GM12875 (cell line): ENCODE data around the gene FOXM1.

Experiments used
- H3K4me3 ChIP-seq: one replicate; pipeline ENCODE4 v1.5.1; 2011; ENCODE audit warnings: low read depth, low read length, control low read depth
- CTCF ChIP-seq: IDR thresholded peaks from 2 replicates; pipeline ENCODE4 v1.5.1; 2011; ENCODE audit warnings: low read depth, mild to moderate bottlenecking, control low read depth, inconsistent platforms, low read length, moderate library complexity, borderline replicate concordance; ENCODE audit not compliant: insufficient read depth

Gene FOXM1

GRCh38 chr12:2836574-2836973 lies 40.4 kb downstream of the FOXM1 start:
- no peak overlapping the region for H3K4me3 ChIP-seq
- TF ChIP-seq CTCF: no peak

GRCh38 chr12:2835691-2836403 lies 41.1 kb downstream of the FOXM1 start:
- TF ChIP-seq CTCF: no peak
- no peak overlapping the region for H3K4me3 ChIP-seq

- H3K4me3 ChIP-seq: no peak within 1 kb of the TSS
- TF ChIP-seq CTCF: no peak
Observed at GRCh38 chr12:2834581-2835491, 42.1 kb downstream of the FOXM1 start, which contains the start of gene NRIP2. NRIP2 (minus strand) TSS chr12:2835035; CDS start chr12:2834983, 52 bp downstream.

GRCh38 chr12:2833810-2834209 lies 43.2 kb downstream of the FOXM1 start:
- H3K4me3 ChIP-seq: no peak overlapping the region
- no peak for TF ChIP-seq CTCF

GRCh38 chr12:2833327-2833726 lies 43.6 kb downstream of the FOXM1 start:
- no peak for TF ChIP-seq CTCF
- H3K4me3 ChIP-seq: no peak overlapping the region

GRCh38 chr12:2832550-2833127 lies 44.3 kb downstream of the FOXM1 start:
- no peak for TF ChIP-seq CTCF
- H3K4me3 ChIP-seq: no peak overlapping the region

GRCh38 chr12:2829275-2829674 lies 47.7 kb downstream of the FOXM1 start:
- H3K4me3 ChIP-seq: no peak overlapping the region
- no peak for TF ChIP-seq CTCF
